ENCODE results near the gene TMEM14A. TPM values are rescaled to one million over a fixed set of nuclear protein-coding genes. Genes with fewer than 3 reads are reported as not detected.

Gene TMEM14A
- total and polyA plus RNA-seq, 2 of the 8 experiments (the other 6 are each of a cell fraction or from before 2014, with no cell fraction given) = 11.1 to 11.2 TPM

GRCh38 chr6:52725143-52725534, 54.2 kb downstream of the TMEM14A start:
- Histone ChIP-seq H2BK15ac (ENCODE audit: low read length) (no peak overlapping the region), H2AFZ (ENCODE audit: low read length) (peak overlapping the region; percentile 97; the same call in 1 of the 2 replicates), H3K4me2 (ENCODE audit: insufficient read depth in 1 of 2, low read depth in 2 of 2, low read length in 2 of 2) (no peak overlapping the region), H4K8ac (ENCODE audit: extremely low read depth, insufficient read depth, low read length) (no peak overlapping the region), H3K14ac (ENCODE audit: insufficient read length) (no peak overlapping the region), H2BK120ac (replicated peaks; ENCODE audit: low read depth, low read length) (no peak overlapping the region), H3K36me3 (ENCODE audit: control insufficient read depth in 2 of 4, insufficient read depth in 4 of 4, low read length in 3 of 4) (no peaks in the 10 kb centered on the region), H4K91ac (replicated peaks; ENCODE audit: insufficient read length, low read length) (no peak overlapping the region), H3K9me3 (ENCODE audit: insufficient read depth in 2 of 2, low read depth in 1 of 2, low read length in 1 of 2) (no peaks in the 10 kb centered on the region), H3K18ac (ENCODE audit: extremely low read depth, low read length) (no peak overlapping the region), H3K27me3 (replicated peaks in 1 of 4; ENCODE audit: control insufficient read depth in 3 of 4, extremely low read depth in 1 of 4, insufficient read depth in 3 of 4, low read length in 3 of 4) (no peaks in the 10 kb centered on the region), H2AK5ac (ENCODE audit: low read depth, low read length) (no peak overlapping the region), H3K79me1 (ENCODE audit: low read depth, low read length) (no peaks in the 10 kb centered on the region), H2BK12ac (ENCODE audit: low read depth, low read length) (no peak overlapping the region), H4K5ac (ENCODE audit: insufficient read length, low read depth, low read length) (no peak overlapping the region), H3K56ac (replicated peaks; ENCODE audit: insufficient read length, low read depth, low read length) (no peak overlapping the region), H2BK20ac (ENCODE audit: low read length) (no peak overlapping the region; the same call in 1 of the 2 replicates), H4K20me1 (replicated peaks in 1 of 2; ENCODE audit: control insufficient read depth in 1 of 2, insufficient read depth in 2 of 2, low read length in 2 of 2) (no peaks in the 10 kb centered on the region), H3K23ac (ENCODE audit: insufficient read length) (no peak overlapping the region), H3K27ac (ENCODE audit: low read depth, low read length) (no peak overlapping the region), H3K9ac (replicated peaks in 1 of 4; ENCODE audit: extremely low read depth in 1 of 4, low read depth in 3 of 4, low read length in 3 of 4) (no peak overlapping the region), H2BK5ac (ENCODE audit: low read depth, low read length) (no peak overlapping the region), H3K79me2 (ENCODE audit: control insufficient read depth in 1 of 2, insufficient read depth in 2 of 2, low read length in 2 of 2) (no peaks in the 10 kb centered on the region), H3K23me2 (ENCODE audit: low read depth, low read length) (no peaks in the 10 kb centered on the region), H3K4me3 (ENCODE audit: extremely low read depth in 1 of 4, insufficient read depth in 2 of 4, low read depth in 3 of 4, low read length in 4 of 4) (no peak overlapping the region), H3K4me1 (replicated peaks in 1 of 4; ENCODE audit: control insufficient read depth in 3 of 4, insufficient read depth in 4 of 4, low read length in 3 of 4) (no peaks in the 10 kb centered on the region), H3K4ac (replicated peaks; ENCODE audit: insufficient read length, low read depth, low read length) (no peak overlapping the region)
- 98% methylated on average over 3 of the region's 3 CpGs; no CpG with 5 or more reads in 1 of the 2 experiments for WGBS, 2 experiments (ENCODE audit: extremely low coverage in 1 of 2, insufficient coverage in 1 of 2, insufficient read length in 1 of 2, insufficient replicate concordance in 2 of 2, low coverage in 1 of 2, low lambda C conversion rate in 2 of 2, missing lambda C conversion rate in 1 of 2)
- POLR2A ChIA-PET (ENCODE audit: partially characterized antibody) = no interaction called here
- CTCF ChIA-PET (ENCODE audit: partially characterized antibody) = interaction anchor here (0.6 to 3.2 kb wide), 25 partner anchors 10 to 321 kb away, joined by 3 to 20 read pairs (median 4); partner anchors contain the start of gene GSTA1
- TF ChIP-seq GABPA (IDR thresholded peaks at IDR 0.05; ENCODE audit: borderline replicate concordance, insufficient read depth, low read length) = no peak
- no peak for TF ChIP-seq EZH2 (IDR thresholded peaks at IDR 0.05; ENCODE audit: low read depth, low read length, severe bottlenecking)
- TF ChIP-seq SP2 (IDR thresholded peaks at IDR 0.05; ENCODE audit: low read length) = no peak
- TF ChIP-seq SRF (IDR thresholded peaks at IDR 0.05; ENCODE audit: low read depth, low read length) = no peak
- TF ChIP-seq YY1 (IDR thresholded peaks at IDR 0.05; ENCODE audit: low read depth, low read length) = no peak
- no peak for TF ChIP-seq SAP30 (IDR thresholded peaks at IDR 0.05; ENCODE audit: insufficient read depth, insufficient replicate concordance, low read length)
- no peak for TF ChIP-seq KDM4A (IDR thresholded peaks at IDR 0.05; ENCODE audit: low read depth, low read length, severe bottlenecking)
- no peak for TF ChIP-seq SUZ12 (IDR thresholded peaks at IDR 0.05; ENCODE audit: low read length)
- TF ChIP-seq MAFK (IDR thresholded peaks at IDR 0.05; ENCODE audit: low read depth, low read length) = no peak
- no peak for TF ChIP-seq PHF8 (conservative IDR thresholded peaks at IDR 0.05; ENCODE audit: low read depth, low read length)
- TF ChIP-seq, protein P1, sequence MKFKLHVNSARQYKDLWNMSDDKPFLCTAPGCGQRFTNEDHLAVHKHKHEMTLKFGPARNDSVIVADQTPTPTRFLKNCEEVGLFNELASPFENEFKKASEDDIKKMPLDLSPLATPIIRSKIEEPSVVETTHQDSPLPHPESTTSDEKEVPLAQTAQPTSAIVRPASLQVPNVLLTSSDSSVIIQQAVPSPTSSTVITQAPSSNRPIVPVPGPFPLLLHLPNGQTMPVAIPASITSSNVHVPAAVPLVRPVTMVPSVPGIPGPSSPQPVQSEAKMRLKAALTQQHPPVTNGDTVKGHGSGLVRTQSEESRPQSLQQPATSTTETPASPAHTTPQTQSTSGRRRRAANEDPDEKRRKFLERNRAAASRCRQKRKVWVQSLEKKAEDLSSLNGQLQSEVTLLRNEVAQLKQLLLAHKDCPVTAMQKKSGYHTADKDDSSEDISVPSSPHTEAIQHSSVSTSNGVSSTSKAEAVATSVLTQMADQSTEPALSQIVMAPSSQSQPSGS (IDR thresholded peaks at IDR 0.05; ENCODE audit: low read length) = no peak
- no peak for TF ChIP-seq CHD2 (IDR thresholded peaks at IDR 0.05; ENCODE audit: low read length)
- no peak for FAIRE-seq
- DNase-seq (ENCODE audit: low read depth in 1 of 2, low spot score in 2 of 2) = no peak
